Liver (tissue), 9 donors: ENCODE data around the gene BMP6. TPM values are rescaled to one million over a fixed set of nuclear protein-coding genes. Genes with fewer than 3 reads are reported as not detected.

ENCODE experiments used
- DNase-seq: peaks from one replicate; pipeline ENCODE4 v3.0.0-alpha.2; 2017; ENCODE audit warnings: low spot score
- H3K27ac ChIP-seq, 2 donors: one replicate each; pipeline ENCODE4 v1.7.0; 2013; ENCODE audit warnings: inconsistent platforms in 2 of 2, low read length in 2 of 2, control low read depth in 1 of 2, low read depth in 1 of 2, mild to moderate bottlenecking in 1 of 2
- H3K27me3 ChIP-seq, 4 donors: one replicate each; pipeline versions ENCODE4 v1.6.1 to v1.7.0; 2013; ENCODE audit warnings: low read length in 3 of 4, inconsistent platforms in 1 of 4, mild to moderate bottlenecking in 1 of 4, moderate library complexity in 1 of 4; ENCODE audit not compliant: control insufficient read depth in 4 of 4, insufficient read depth in 4 of 4
- H3K36me3 ChIP-seq, 4 donors: one replicate each; pipeline versions ENCODE4 v1.6.1 to v1.7.0; 2013; ENCODE audit warnings: low read length in 3 of 4, mild to moderate bottlenecking in 3 of 4, low read depth in 1 of 4, moderate library complexity in 1 of 4; ENCODE audit not compliant: control insufficient read depth in 4 of 4, insufficient read depth in 3 of 4
- H3K4me1 ChIP-seq, 4 donors: one replicate each; pipeline versions ENCODE4 v1.6.1 to v1.7.0; 2013; ENCODE audit warnings: low read length in 3 of 4, mild to moderate bottlenecking in 3 of 4, moderate library complexity in 1 of 4; ENCODE audit not compliant: control insufficient read depth in 4 of 4, insufficient read depth in 4 of 4
- H3K4me3 ChIP-seq, 3 donors: one replicate each; pipeline versions ENCODE4 v1.6.1 to v1.7.0; 2013; ENCODE audit warnings: low read length in 3 of 3, control low read depth in 1 of 3, low read depth in 1 of 3, mild to moderate bottlenecking in 1 of 3
- H3K9ac ChIP-seq, 2 donors: one replicate each; pipeline ENCODE4 v1.7.0; 2013; ENCODE audit warnings: low read length in 2 of 2, mild to moderate bottlenecking in 2 of 2, moderate library complexity in 2 of 2, control low read depth in 1 of 2, low read depth in 1 of 2
- H3K9me3 ChIP-seq, 4 donors: one replicate each; pipeline versions ENCODE4 v1.6.1 to v1.7.0; 2013; ENCODE audit warnings: low read length in 3 of 4; ENCODE audit not compliant: control insufficient read depth in 4 of 4
- ATF3 ChIP-seq: IDR thresholded peaks from 2 replicates; pipeline ENCODE4 v1.6.1; 2016; ENCODE audit warnings: antibody characterized with exemption
- CTCF ChIP-seq: fragments of 150-350 bp; IDR thresholded peaks from 2 replicates; pipeline ENCODE4 v1.5.1; 2017; ENCODE audit warnings: improper control_type of control experiment, low read depth, low read length; ENCODE audit not compliant: missing input control
- EGR1 ChIP-seq, 2 donors: IDR thresholded peaks; 2 replicates each; pipeline ENCODE4 v1.6.1; 2016 to 2018; ENCODE audit warnings: antibody characterized with exemption in 2 of 2, low read depth in 2 of 2
- FOXA1 ChIP-seq: IDR thresholded peaks from 2 replicates; pipeline ENCODE4 v1.6.1; 2016; ENCODE audit warnings: antibody characterized with exemption
- FOXA2 ChIP-seq: IDR thresholded peaks from 2 replicates; pipeline ENCODE4 v1.6.1; 2016; ENCODE audit warnings: antibody characterized with exemption
- GABPA ChIP-seq, 2 donors: IDR thresholded peaks in 1 of 2; conservative IDR thresholded peaks in 1 of 2; 2 replicates each; pipeline ENCODE4 v1.6.1; 2016; ENCODE audit warnings: antibody characterized with exemption in 2 of 2, mild to moderate bottlenecking in 1 of 2, moderate library complexity in 1 of 2
- HNF4A ChIP-seq, 2 donors: conservative IDR thresholded peaks; 2 replicates each; pipeline ENCODE4 v1.6.1; 2016; ENCODE audit warnings: antibody characterized with exemption in 2 of 2, mild to moderate bottlenecking in 2 of 2
- HNF4G ChIP-seq: IDR thresholded peaks from 2 replicates; pipeline ENCODE4 v1.6.1; 2016; ENCODE audit warnings: antibody characterized with exemption
- JUND ChIP-seq, 2 donors: IDR thresholded peaks; 2 replicates each; pipeline ENCODE4 v1.6.1; 2016; ENCODE audit warnings: antibody characterized with exemption in 2 of 2
- MAX ChIP-seq: IDR thresholded peaks from 2 replicates; pipeline ENCODE4 v1.6.1; 2016; ENCODE audit warnings: antibody characterized with exemption
- RAD21 ChIP-seq, 2 donors: IDR thresholded peaks; 2 replicates each; pipeline ENCODE4 v1.6.1; 2016; ENCODE audit warnings: antibody characterized with exemption in 2 of 2, mild to moderate bottlenecking in 2 of 2
- REST ChIP-seq: IDR thresholded peaks from 2 replicates; pipeline ENCODE4 v1.6.1; 2016; ENCODE audit warnings: antibody characterized with exemption, mild to moderate bottlenecking
- RXRA ChIP-seq, 2 donors: IDR thresholded peaks; 2 replicates each; pipeline ENCODE4 v1.6.1; 2017 to 2018; ENCODE audit warnings: antibody characterized with exemption in 2 of 2, mild to moderate bottlenecking in 1 of 2
- SP1 ChIP-seq: IDR thresholded peaks from 2 replicates; pipeline ENCODE4 v1.6.1; 2018; ENCODE audit warnings: antibody characterized with exemption, mild to moderate bottlenecking
- TAF1 ChIP-seq: conservative IDR thresholded peaks from 2 replicates; pipeline ENCODE4 v1.6.1; 2016; ENCODE audit warnings: antibody characterized with exemption, mild to moderate bottlenecking
- YY1 ChIP-seq: IDR thresholded peaks from 2 replicates; pipeline ENCODE4 v1.6.1; 2016; ENCODE audit warnings: antibody characterized with exemption, mild to moderate bottlenecking
- ZBTB33 ChIP-seq: IDR thresholded peaks from 2 replicates; pipeline ENCODE4 v1.6.1; 2016; ENCODE audit warnings: antibody characterized with exemption
- WGBS: extraction: QIAGEN DNeasy Blood & Tissue Kit; methylation state at CpG from one replicate; pipeline ENCODE4 v1.1.7; 2013; 5-methylcytosine and 5-hydroxymethylcytosine counted together
- polyA plus RNA-seq, 2 donors: library from polyadenylated mRNA; stranded (reverse) in 1 of 2; unstranded in 1 of 2; fragments of 200-250 nt in 1 of 2; fragments of >200 nt in 1 of 2; fragmentation: Nextera tagmentation in 1 of 2; extraction: Ambion mirVana in 1 of 2; gene quantifications; one replicate each; pipeline versions ENCODE4 v1.2.1 to v1.2.3, GENCODE V29; 2013 to 2015
- total RNA-seq, 2 donors: library from RNA; depleted of rRNA; stranded (reverse); fragments of >200 nt; gene quantifications; one replicate each; pipeline ENCODE4 v1.2.3, GENCODE V29; 2014
- donor health status: healthy.
- donor health status: healthy.
- donor health status: healthy.
- donor health status: healthy.
- donor health status: healthy.

The BMP6 gene
- total and polyA plus RNA-seq, 4 donors: 0.57 to 5.9 (median 2.3) TPM

- Histone ChIP-seq H3K4me3 (no peak overlapping the region), H3K36me3 (peaks cover 7 to 45% (median 40%) of the 10 kb centered on the region in 4 donors), H3K9me3 (no peaks in the 10 kb centered on the region), H3K4me1 (no peaks in the 10 kb centered on the region), H3K27me3 (no peaks in the 10 kb centered on the region), H3K9ac (no peak overlapping the region), H3K27ac (no peak overlapping the region)
- WGBS: 80% methylated on average over 2 of the region's 2 CpGs
- TF ChIP-seq FOXA1 (no peak), CTCF (no peak), ATF3 (no peak), SP1 (no peak), HNF4A (conservative IDR thresholded peaks at IDR 0.05) (peak in 1 of 2 donors; percentile 52), REST (no peak), HNF4G (no peak), TAF1 (no peak)
- no peak for DNase-seq
Observed at GRCh38 chr6:7879043-7879442, 153.1 kb downstream of the BMP6 start.

GRCh38 chr6:7879579-7879978 lies 153.7 kb downstream of the BMP6 start:
- H3K36me3 ChIP-seq: peaks cover 10 to 51% (median 45%) of the 10 kb centered on the region in 4 donors
- no peak overlapping the region for H3K27ac ChIP-seq
- TF ChIP-seq EGR1 (IDR thresholded peaks at IDR 0.05; ENCODE audit: low read depth in 2 of 2) (no peak), ATF3 (no peak), SP1 (no peak), RXRA (IDR thresholded peaks at IDR 0.05) (no peak), HNF4G (no peak), RAD21 (IDR thresholded peaks at IDR 0.05) (no peak), GABPA (IDR thresholded peaks at IDR 0.05 in 1 of 2, conservative IDR thresholded peaks at IDR 0.05 in 1 of 2) (no peak), ZBTB33 (no peak), REST (no peak), CTCF (no peak), HNF4A (conservative IDR thresholded peaks at IDR 0.05) (no peak), MAX (no peak), FOXA2 (no peak), TAF1 (no peak), FOXA1 (no peak), YY1 (no peak), JUND (IDR thresholded peaks at IDR 0.05) (no peak)
- no peaks in the 10 kb centered on the region for H3K27me3 ChIP-seq
- no peak for DNase-seq
- no peaks in the 10 kb centered on the region for H3K9me3 ChIP-seq
- H3K9ac ChIP-seq: no peak overlapping the region
- no peaks in the 10 kb centered on the region for H3K4me1 ChIP-seq
- 97% methylated on average over 6 of the region's 6 CpGs for WGBS
- H3K4me3 ChIP-seq: no peak overlapping the region
